ENCODE results near the gene ROR2.

The ROR2 gene

GRCh38 chr9:91787931-91788330, 162.1 kb downstream of the ROR2 start:
- H3K4me1 ChIP-seq (ENCODE audit: insufficient read depth, low read length): no peaks in the 10 kb centered on the region
- no peak overlapping the region for H3K27ac ChIP-seq (ENCODE audit: low read length)
- H4K20me1 ChIP-seq (ENCODE audit: insufficient read depth, low read length): no peaks in the 10 kb centered on the region
- ATAC-seq (ENCODE audit: insufficient read depth, low read depth) (no peak), DNase-seq (no peak)
- no peaks in the 10 kb centered on the region for H3K9me3 ChIP-seq (ENCODE audit: insufficient read depth, low read length, severe bottlenecking)
- H3K27me3 ChIP-seq (ENCODE audit: insufficient read depth, low read length, poor library complexity): no peaks in the 10 kb centered on the region
- no peaks in the 10 kb centered on the region for H3K79me2 ChIP-seq (ENCODE audit: insufficient read depth, low read length)
- no peaks in the 10 kb centered on the region for H3K36me3 ChIP-seq (ENCODE audit: insufficient read depth, low read length)
- TF ChIP-seq EZH2 (IDR thresholded peaks at IDR 0.05; ENCODE audit: borderline replicate concordance, low read depth, low read length, severe bottlenecking) (no peak), CTCF (IDR thresholded peaks at IDR 0.05; ENCODE audit: borderline replicate concordance, extremely low read depth, low read length, poor library complexity, severe bottlenecking) (no peak)
- H3K4me3 ChIP-seq (ENCODE audit: low read depth in 1 of 2, low read length in 2 of 2): no peak overlapping the region
- H3K9ac ChIP-seq (ENCODE audit: low read depth, low read length): no peak overlapping the region
- H3K4me2 ChIP-seq (ENCODE audit: insufficient read depth, low read length): no peak overlapping the region
- H2AFZ ChIP-seq (ENCODE audit: low read depth, low read length): no peak overlapping the region

GRCh38 chr9:91786132-91786896, 163.7 kb downstream of the ROR2 start:
- Histone ChIP-seq H3K4me3 (ENCODE audit: low read depth in 1 of 2, low read length in 2 of 2) (no peak overlapping the region), H3K27ac (ENCODE audit: low read length) (no peak overlapping the region), H4K20me1 (ENCODE audit: insufficient read depth, low read length) (no peaks in the 10 kb centered on the region), H3K4me1 (ENCODE audit: insufficient read depth, low read length) (no peaks in the 10 kb centered on the region), H3K27me3 (ENCODE audit: insufficient read depth, low read length, poor library complexity) (no peaks in the 10 kb centered on the region), H3K4me2 (ENCODE audit: insufficient read depth, low read length) (no peak overlapping the region), H3K79me2 (ENCODE audit: insufficient read depth, low read length) (no peaks in the 10 kb centered on the region), H3K36me3 (ENCODE audit: insufficient read depth, low read length) (no peaks in the 10 kb centered on the region), H2AFZ (ENCODE audit: low read depth, low read length) (no peak overlapping the region), H3K9ac (ENCODE audit: low read depth, low read length) (no peak overlapping the region), H3K9me3 (ENCODE audit: insufficient read depth, low read length, severe bottlenecking) (no peaks in the 10 kb centered on the region)
- TF ChIP-seq EZH2 (IDR thresholded peaks at IDR 0.05; ENCODE audit: borderline replicate concordance, low read depth, low read length, severe bottlenecking) (no peak), CTCF (IDR thresholded peaks at IDR 0.05; ENCODE audit: borderline replicate concordance, extremely low read depth, low read length, poor library complexity, severe bottlenecking) (no peak)
- ATAC-seq (ENCODE audit: insufficient read depth, low read depth) (no peak), DNase-seq (no peak)

GRCh38 chr9:91785447-91785842, 164.6 kb downstream of the ROR2 start:
- no peak for ATAC-seq (ENCODE audit: insufficient read depth, low read depth)
- Histone ChIP-seq H3K4me3 (ENCODE audit: low read depth in 1 of 2, low read length in 2 of 2) (no peak overlapping the region), H2AFZ (ENCODE audit: low read depth, low read length) (no peak overlapping the region), H3K27me3 (ENCODE audit: insufficient read depth, low read length, poor library complexity) (no peaks in the 10 kb centered on the region), H3K27ac (ENCODE audit: low read length) (no peak overlapping the region), H3K9ac (ENCODE audit: low read depth, low read length) (no peak overlapping the region), H3K36me3 (ENCODE audit: insufficient read depth, low read length) (no peaks in the 10 kb centered on the region), H4K20me1 (ENCODE audit: insufficient read depth, low read length) (no peaks in the 10 kb centered on the region), H3K9me3 (ENCODE audit: insufficient read depth, low read length, severe bottlenecking) (no peaks in the 10 kb centered on the region), H3K4me1 (ENCODE audit: insufficient read depth, low read length) (no peaks in the 10 kb centered on the region), H3K79me2 (ENCODE audit: insufficient read depth, low read length) (no peaks in the 10 kb centered on the region), H3K4me2 (ENCODE audit: insufficient read depth, low read length) (no peak overlapping the region)
- TF ChIP-seq CTCF (IDR thresholded peaks at IDR 0.05; ENCODE audit: borderline replicate concordance, extremely low read depth, low read length, poor library complexity, severe bottlenecking) (no peak), EZH2 (IDR thresholded peaks at IDR 0.05; ENCODE audit: borderline replicate concordance, low read depth, low read length, severe bottlenecking) (no peak)
- DNase-seq: no peak
